GM21390 (cell line): ENCODE data around the gene DLX4.
A peak's percentile ranks its signal among the peaks of the same experiment; 100 is the strongest.

Source experiments
- ATAC-seq: cut with Tn5 transposase; IDR thresholded peaks from one replicate; pipeline ENCODE4 v1.9.1; 2021; ENCODE audit not compliant: unreplicated experiment

The DLX4 gene

GRCh38 chr17:49986396-49987289 lies 17.7 kb downstream of the DLX4 start:
- no peak for ATAC-seq

GRCh38 chr17:49987290-49987585 lies 18.2 kb downstream of the DLX4 start:
- ATAC-seq, result no peak

- no peak for ATAC-seq
Measured at GRCh38 chr17:49987681-49988441, 18.9 kb downstream of the DLX4 start.

GRCh38 chr17:49989518-49989880 lies 20.5 kb downstream of the DLX4 start:
- no peak for ATAC-seq

GRCh38 chr17:49990331-49990730 lies 21.3 kb downstream of the DLX4 start:
- ATAC-seq, result no peak

- no peak for ATAC-seq
Measured at GRCh38 chr17:49990921-49991320, 21.9 kb downstream of the DLX4 start.

- ATAC-seq, result no peak
Measured at GRCh38 chr17:49991409-49991808, 22.4 kb downstream of the DLX4 start.

- ATAC-seq, result no peak
Measured at GRCh38 chr17:49992191-49992932, 23.4 kb downstream of the DLX4 start.

- no peak for ATAC-seq
Measured at GRCh38 chr17:49992933-49993422, 24.0 kb downstream of the DLX4 start.

GRCh38 chr17:49993423-49994060 lies 24.6 kb downstream of the DLX4 start:
- ATAC-seq, result no peak

GRCh38 chr17:49994085-49995054 lies 25.4 kb downstream of the DLX4 start:
- no peak for ATAC-seq

- ATAC-seq, result no peak
Measured at GRCh38 chr17:49995055-49995738, 26.2 kb downstream of the DLX4 start, which contains the start of gene DLX3. Gene DLX3 (minus strand): TSS chr17:49995224. CDS start chr17:49994998, 226 bp downstream.

GRCh38 chr17:49996121-49996494 lies 27.1 kb downstream of the DLX4 start:
- ATAC-seq, result no peak

GRCh38 chr17:49996495-49997300 lies 27.7 kb downstream of the DLX4 start:
- no peak for ATAC-seq

- ATAC-seq, result no peak
Measured at GRCh38 chr17:49997301-49997650, 28.3 kb downstream of the DLX4 start.

- ATAC-seq, result peak; percentile 64
Measured at GRCh38 chr17:49997773-49998703, 29.0 kb downstream of the DLX4 start.

- ATAC-seq, result no peak
Measured at GRCh38 chr17:49998836-49999511, 30.0 kb downstream of the DLX4 start.
